HepG2 (cell line): ENCODE data around the gene NDUFS5. TPM values are rescaled to one million over a fixed set of nuclear protein-coding genes. Genes with fewer than 3 reads are reported as not detected.
A peak's percentile ranks its signal among the peaks of the same experiment; 100 is the strongest.

Experiments
- ELF3 ChIP-seq: IDR thresholded peaks from 2 replicates; pipeline ENCODE4 v1.6.1; 2016; ENCODE audit warnings: missing genetic modification reagents, missing compliant biosample characterization
- GMEB1 ChIP-seq: sonication (generic); formaldehyde crosslinking; IDR thresholded peaks from 2 replicates; pipeline ENCODE4 v1.5.1; 2020; ENCODE audit warnings: missing genetic modification reagents, mild to moderate bottlenecking, borderline replicate concordance
- HNF1A ChIP-seq, 2 experiments: sonication (generic) in 1 of 2; formaldehyde crosslinking in 1 of 2; IDR thresholded peaks; 2 replicates each; pipeline versions ENCODE4 v1.4.0 to v1.6.1; 2016 to 2020; ENCODE audit warnings: borderline replicate concordance in 1 of 2, low read depth in 1 of 2, mild to moderate bottlenecking in 1 of 2, missing genetic modification reagents in 1 of 2
- MED13 ChIP-seq: sonication (generic); formaldehyde crosslinking; IDR thresholded peaks from 2 replicates; pipeline ENCODE4 v1.5.0; 2020; ENCODE audit warnings: missing genetic modification reagents
- PAWR ChIP-seq: sonication (generic); formaldehyde crosslinking; IDR thresholded peaks from 2 replicates; pipeline ENCODE4 v1.4.0; 2020; ENCODE audit warnings: missing genetic modification reagents, mild to moderate bottlenecking, borderline replicate concordance
- PTBP1 ChIP-seq: fragments of 200-400 bp; formaldehyde crosslinking; IDR thresholded peaks from 2 replicates; pipeline ENCODE4 v1.6.1; 2018; ENCODE audit warnings: low read length, low read depth; ENCODE audit not compliant: poor library complexity, severe bottlenecking
- RAD21 ChIP-seq: fragments of 450-650 bp; formaldehyde crosslinking; IDR thresholded peaks from 2 replicates; pipeline ENCODE4 v1.5.0; 2020; ENCODE audit warnings: mild to moderate bottlenecking
- SP4 ChIP-seq: sonication (generic); formaldehyde crosslinking; IDR thresholded peaks from 2 replicates; pipeline ENCODE4 v1.8.1; 2023; ENCODE audit warnings: mild to moderate bottlenecking, missing genetic modification reagents
- THYN1 ChIP-seq: sonication (generic); formaldehyde crosslinking; IDR thresholded peaks from 2 replicates; pipeline ENCODE4 v1.8.1; 2023; ENCODE audit warnings: low read depth, mild to moderate bottlenecking, moderate library complexity, missing genetic modification reagents, borderline replicate concordance
- ZNF3 ChIP-seq: IDR thresholded peaks from 2 replicates; pipeline ENCODE4 v1.7.0; 2017; ENCODE audit warnings: inconsistent platforms
- ZNF432 ChIP-seq: sonication (generic); formaldehyde crosslinking; IDR thresholded peaks from 2 replicates; pipeline ENCODE4 v1.5.0; 2020; ENCODE audit warnings: missing genetic modification reagents, mild to moderate bottlenecking, borderline replicate concordance
- ZNF703 ChIP-seq: sonication (generic); formaldehyde crosslinking; IDR thresholded peaks from 2 replicates; pipeline ENCODE4 v1.5.1; 2020; ENCODE audit warnings: missing genetic modification reagents, mild to moderate bottlenecking, moderate library complexity, borderline replicate concordance
- ZNF713 ChIP-seq: sonication (generic); formaldehyde crosslinking; IDR thresholded peaks from 2 replicates; pipeline ENCODE4 v1.4.0; 2020; ENCODE audit warnings: mild to moderate bottlenecking, missing genetic modification reagents
- polyA plus RNA-seq, 8 experiments: library from polyadenylated mRNA; depleted of rRNA in 3 of 8; stranded (reverse) in 7 of 8; unstranded in 1 of 8; fragments of >200 nt; fragmentation: Illumina TruSeq in 4 of 8; extraction: Trizol in 4 of 8; gene quantifications; 2 replicates each; pipeline versions ENCODE4 v1.2.1 to v1.2.3, GENCODE V29; 2011 to 2016; ENCODE audit warnings: low read depth in 4 of 8, missing spikeins in 1 of 8, mixed read lengths in 1 of 8; ENCODE audit not compliant: insufficient read depth in 1 of 8
- total RNA-seq, 5 experiments: library from RNA; depleted of rRNA; stranded (reverse); fragments of >200 nt; fragmentation: Illumina TruSeq; extraction: Trizol; gene quantifications; 2 replicates each; pipeline ENCODE4 v1.2.3, GENCODE V29; 2016; ENCODE audit warnings: low read depth in 1 of 5
- TF ChIP-seq, protein P1 (sequence below): sonication (generic); formaldehyde crosslinking; IDR thresholded peaks from 2 replicates; pipeline ENCODE4 v1.5.1; 2020; ENCODE audit warnings: mild to moderate bottlenecking, missing genetic modification reagents, borderline replicate concordance

Gene NDUFS5
- total and polyA plus RNA-seq, 2 of the 13 experiments (the other 11 are each of a cell fraction or from before 2014, with no cell fraction given) = 263 to 466 TPM

GRCh38 chr1:38990738-38991637, 35.2 kb upstream of the NDUFS5 start, which contains the start of gene AKIRIN1 (continued):
- TF ChIP-seq HNF1A (IDR thresholded peaks at IDR 0.05; ENCODE audit: low read depth) = no peak
- peak; percentile 43; the same call in 1 of the 2 replicates for TF ChIP-seq HNF1A (CRISPR knock-in tag; IDR thresholded peaks at IDR 0.05; ENCODE audit: borderline replicate concordance)
- TF ChIP-seq, protein P1, sequence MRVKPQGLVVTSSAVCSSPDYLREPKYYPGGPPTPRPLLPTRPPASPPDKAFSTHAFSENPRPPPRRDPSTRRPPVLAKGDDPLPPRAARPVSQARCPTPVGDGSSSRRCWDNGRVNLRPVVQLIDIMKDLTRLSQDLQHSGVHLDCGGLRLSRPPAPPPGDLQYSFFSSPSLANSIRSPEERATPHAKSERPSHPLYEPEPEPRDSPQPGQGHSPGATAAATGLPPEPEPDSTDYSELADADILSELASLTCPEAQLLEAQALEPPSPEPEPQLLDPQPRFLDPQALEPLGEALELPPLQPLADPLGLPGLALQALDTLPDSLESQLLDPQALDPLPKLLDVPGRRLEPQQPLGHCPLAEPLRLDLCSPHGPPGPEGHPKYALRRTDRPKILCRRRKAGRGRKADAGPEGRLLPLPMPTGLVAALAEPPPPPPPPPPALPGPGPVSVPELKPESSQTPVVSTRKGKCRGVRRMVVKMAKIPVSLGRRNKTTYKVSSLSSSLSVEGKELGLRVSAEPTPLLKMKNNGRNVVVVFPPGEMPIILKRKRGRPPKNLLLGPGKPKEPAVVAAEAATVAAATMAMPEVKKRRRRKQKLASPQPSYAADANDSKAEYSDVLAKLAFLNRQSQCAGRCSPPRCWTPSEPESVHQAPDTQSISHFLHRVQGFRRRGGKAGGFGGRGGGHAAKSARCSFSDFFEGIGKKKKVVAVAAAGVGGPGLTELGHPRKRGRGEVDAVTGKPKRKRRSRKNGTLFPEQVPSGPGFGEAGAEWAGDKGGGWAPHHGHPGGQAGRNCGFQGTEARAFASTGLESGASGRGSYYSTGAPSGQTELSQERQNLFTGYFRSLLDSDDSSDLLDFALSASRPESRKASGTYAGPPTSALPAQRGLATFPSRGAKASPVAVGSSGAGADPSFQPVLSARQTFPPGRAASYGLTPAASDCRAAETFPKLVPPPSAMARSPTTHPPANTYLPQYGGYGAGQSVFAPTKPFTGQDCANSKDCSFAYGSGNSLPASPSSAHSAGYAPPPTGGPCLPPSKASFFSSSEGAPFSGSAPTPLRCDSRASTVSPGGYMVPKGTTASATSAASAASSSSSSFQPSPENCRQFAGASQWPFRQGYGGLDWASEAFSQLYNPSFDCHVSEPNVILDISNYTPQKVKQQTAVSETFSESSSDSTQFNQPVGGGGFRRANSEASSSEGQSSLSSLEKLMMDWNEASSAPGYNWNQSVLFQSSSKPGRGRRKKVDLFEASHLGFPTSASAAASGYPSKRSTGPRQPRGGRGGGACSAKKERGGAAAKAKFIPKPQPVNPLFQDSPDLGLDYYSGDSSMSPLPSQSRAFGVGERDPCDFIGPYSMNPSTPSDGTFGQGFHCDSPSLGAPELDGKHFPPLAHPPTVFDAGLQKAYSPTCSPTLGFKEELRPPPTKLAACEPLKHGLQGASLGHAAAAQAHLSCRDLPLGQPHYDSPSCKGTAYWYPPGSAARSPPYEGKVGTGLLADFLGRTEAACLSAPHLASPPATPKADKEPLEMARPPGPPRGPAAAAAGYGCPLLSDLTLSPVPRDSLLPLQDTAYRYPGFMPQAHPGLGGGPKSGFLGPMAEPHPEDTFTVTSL (CRISPR knock-in tag) = peak; percentile 19; the same call in 1 of the 2 replicates
- no peak for TF ChIP-seq ZNF432 (CRISPR knock-in tag)
- TF ChIP-seq PTBP1 = no peak
- no peak for TF ChIP-seq ZNF713
- no peak for TF ChIP-seq THYN1 (CRISPR knock-in tag)
- peak; percentile 63 for TF ChIP-seq ELF3 (CRISPR knock-in tag)
- TF ChIP-seq ZNF703 (CRISPR knock-in tag) = no peak
- TF ChIP-seq ZNF3 (CRISPR knock-in tag) = no peak
- peak; percentile 78 for TF ChIP-seq SP4 (CRISPR knock-in tag)
- peak; percentile 39; the same call in 1 of the 2 replicates for TF ChIP-seq MED13 (CRISPR knock-in tag)
- peak; percentile 80 for TF ChIP-seq RAD21
- TF ChIP-seq PAWR (CRISPR knock-in tag) = no peak
- TF ChIP-seq GMEB1 (CRISPR knock-in tag) = peak; percentile 57; the same call in 1 of the 2 replicates
